ENCODE data around the gene PRKD2.

DNA sequence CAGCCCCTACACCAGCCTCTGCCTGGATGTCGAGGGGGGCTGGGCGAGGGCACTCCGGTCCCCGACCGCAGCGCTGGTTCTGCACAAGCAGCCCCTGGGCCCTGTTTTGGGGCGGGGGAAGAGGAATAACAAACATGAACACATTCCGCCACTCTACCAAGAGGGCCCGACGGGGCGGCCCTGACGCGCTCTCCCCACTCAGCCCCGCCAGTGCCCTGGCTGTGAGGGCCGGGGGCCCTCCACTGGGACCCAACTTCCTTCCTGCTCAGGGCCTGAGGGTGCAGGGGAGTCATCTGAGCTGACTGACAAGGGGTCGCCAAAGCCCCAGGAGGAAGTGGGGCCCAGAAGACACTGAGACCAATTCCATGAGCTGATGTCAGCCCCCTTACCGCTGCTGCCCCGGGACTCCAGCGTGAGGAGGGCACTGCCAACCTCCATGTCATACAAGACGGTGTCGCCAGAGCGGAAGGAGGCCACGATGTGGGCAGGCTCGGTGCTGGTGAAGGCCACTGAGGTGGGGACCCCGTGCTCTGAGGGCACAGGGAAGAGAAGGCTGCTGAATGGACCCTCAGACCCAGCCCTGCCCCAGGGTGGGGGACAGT is 5.6 kb upstream of the PRKD2 start:
- TF ChIP-seq EP300 (IDR thresholded peaks at IDR 0.05; ENCODE audit: borderline replicate concordance in 1 of 2, control insufficient read depth in 1 of 2, low read depth in 2 of 2, low read length in 2 of 2) = no peak
- no peak for TF ChIP-seq EZH2 (IDR thresholded peaks at IDR 0.05; ENCODE audit: borderline replicate concordance, control insufficient read depth, low read depth, low read length)
- no peak for TF ChIP-seq SPI1 (IDR thresholded peaks at IDR 0.05; ENCODE audit: borderline replicate concordance, insufficient read depth, low read depth, low read length)
- TF ChIP-seq, protein P1, sequence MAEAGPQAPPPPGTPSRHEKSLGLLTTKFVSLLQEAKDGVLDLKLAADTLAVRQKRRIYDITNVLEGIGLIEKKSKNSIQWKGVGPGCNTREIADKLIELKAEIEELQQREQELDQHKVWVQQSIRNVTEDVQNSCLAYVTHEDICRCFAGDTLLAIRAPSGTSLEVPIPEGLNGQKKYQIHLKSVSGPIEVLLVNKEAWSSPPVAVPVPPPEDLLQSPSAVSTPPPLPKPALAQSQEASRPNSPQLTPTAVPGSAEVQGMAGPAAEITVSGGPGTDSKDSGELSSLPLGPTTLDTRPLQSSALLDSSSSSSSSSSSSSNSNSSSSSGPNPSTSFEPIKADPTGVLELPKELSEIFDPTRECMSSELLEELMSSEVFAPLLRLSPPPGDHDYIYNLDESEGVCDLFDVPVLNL (IDR thresholded peaks at IDR 0.05; ENCODE audit: low read depth, low read length) = no peak
- TF ChIP-seq, protein P2, sequence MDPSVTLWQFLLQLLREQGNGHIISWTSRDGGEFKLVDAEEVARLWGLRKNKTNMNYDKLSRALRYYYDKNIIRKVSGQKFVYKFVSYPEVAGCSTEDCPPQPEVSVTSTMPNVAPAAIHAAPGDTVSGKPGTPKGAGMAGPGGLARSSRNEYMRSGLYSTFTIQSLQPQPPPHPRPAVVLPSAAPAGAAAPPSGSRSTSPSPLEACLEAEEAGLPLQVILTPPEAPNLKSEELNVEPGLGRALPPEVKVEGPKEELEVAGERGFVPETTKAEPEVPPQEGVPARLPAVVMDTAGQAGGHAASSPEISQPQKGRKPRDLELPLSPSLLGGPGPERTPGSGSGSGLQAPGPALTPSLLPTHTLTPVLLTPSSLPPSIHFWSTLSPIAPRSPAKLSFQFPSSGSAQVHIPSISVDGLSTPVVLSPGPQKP (IDR thresholded peaks at IDR 0.05; ENCODE audit: low read depth, low read length) = no peak
- no peak for TF ChIP-seq TAF1 (IDR thresholded peaks at IDR 0.05; ENCODE audit: borderline replicate concordance, low read depth, low read length)
- TF ChIP-seq, protein P3, sequence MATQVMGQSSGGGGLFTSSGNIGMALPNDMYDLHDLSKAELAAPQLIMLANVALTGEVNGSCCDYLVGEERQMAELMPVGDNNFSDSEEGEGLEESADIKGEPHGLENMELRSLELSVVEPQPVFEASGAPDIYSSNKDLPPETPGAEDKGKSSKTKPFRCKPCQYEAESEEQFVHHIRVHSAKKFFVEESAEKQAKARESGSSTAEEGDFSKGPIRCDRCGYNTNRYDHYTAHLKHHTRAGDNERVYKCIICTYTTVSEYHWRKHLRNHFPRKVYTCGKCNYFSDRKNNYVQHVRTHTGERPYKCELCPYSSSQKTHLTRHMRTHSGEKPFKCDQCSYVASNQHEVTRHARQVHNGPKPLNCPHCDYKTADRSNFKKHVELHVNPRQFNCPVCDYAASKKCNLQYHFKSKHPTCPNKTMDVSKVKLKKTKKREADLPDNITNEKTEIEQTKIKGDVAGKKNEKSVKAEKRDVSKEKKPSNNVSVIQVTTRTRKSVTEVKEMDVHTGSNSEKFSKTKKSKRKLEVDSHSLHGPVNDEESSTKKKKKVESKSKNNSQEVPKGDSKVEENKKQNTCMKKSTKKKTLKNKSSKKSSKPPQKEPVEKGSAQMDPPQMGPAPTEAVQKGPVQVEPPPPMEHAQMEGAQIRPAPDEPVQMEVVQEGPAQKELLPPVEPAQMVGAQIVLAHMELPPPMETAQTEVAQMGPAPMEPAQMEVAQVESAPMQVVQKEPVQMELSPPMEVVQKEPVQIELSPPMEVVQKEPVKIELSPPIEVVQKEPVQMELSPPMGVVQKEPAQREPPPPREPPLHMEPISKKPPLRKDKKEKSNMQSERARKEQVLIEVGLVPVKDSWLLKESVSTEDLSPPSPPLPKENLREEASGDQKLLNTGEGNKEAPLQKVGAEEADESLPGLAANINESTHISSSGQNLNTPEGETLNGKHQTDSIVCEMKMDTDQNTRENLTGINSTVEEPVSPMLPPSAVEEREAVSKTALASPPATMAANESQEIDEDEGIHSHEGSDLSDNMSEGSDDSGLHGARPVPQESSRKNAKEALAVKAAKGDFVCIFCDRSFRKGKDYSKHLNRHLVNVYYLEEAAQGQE (IDR thresholded peaks at IDR 0.05; ENCODE audit: low read depth, low read length) = no peak
- no peak; the same call in 1 of the 2 replicates for TF ChIP-seq POLR2A (IDR thresholded peaks at IDR 0.05; ENCODE audit: low read depth, low read length)
- TF ChIP-seq NFYB (IDR thresholded peaks at IDR 0.05; ENCODE audit: insufficient read depth, low read depth, low read length) = no peak
- TF ChIP-seq ZNF274 (IDR thresholded peaks at IDR 0.05; ENCODE audit: insufficient read depth, insufficient read length) = no peak

All from GM12878 (cell line).